HG02623 (cell line): Measurements from ENCODE around the gene BCL2L12.
"Not testable (repeated sequence)": the region's sequence is repeated elsewhere in the genome, so short reads cannot be mapped to it uniquely, and the experiment has no call there.

Experiments
- ATAC-seq: cut with Tn5 transposase; IDR thresholded peaks from one replicate; pipeline ENCODE4 v1.9.1; 2021; ENCODE audit warnings: moderate library complexity; ENCODE audit not compliant: unreplicated experiment

Gene BCL2L12

GRCh38 chr19:49665351-49666119 lies at the start of gene BCL2L12, which contains the start of gene IRF3:
BCL2L12 (plus strand) TSS chr19:49665933; CDS start chr19:49666693, 760 bp downstream.
IRF3 (minus strand) TSS chr19:49665857; CDS start chr19:49664838, 1,019 bp downstream.
- peak; percentile 77 for ATAC-seq

DNA sequence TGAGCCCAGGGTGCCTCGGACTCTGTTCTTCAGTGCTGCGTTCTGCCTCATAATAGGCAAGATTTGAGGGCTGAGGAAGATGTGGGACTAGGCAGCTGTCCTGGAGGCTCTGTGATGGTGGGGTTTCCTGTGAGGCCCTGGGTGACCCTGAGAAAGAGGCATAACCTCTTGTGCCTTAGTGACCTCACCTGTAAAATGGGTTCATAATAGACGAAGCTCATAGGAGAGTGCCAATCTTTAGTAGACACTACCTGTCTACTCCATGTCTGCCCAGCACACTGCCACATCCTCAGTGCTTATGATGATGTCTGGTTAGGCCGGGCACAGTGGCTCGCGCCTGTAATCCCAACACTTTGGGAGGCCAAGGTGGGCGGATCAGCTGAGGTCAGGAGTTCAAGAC lies 49.2 kb upstream of the BCL2L12 start:
- no peak for ATAC-seq

DNA sequence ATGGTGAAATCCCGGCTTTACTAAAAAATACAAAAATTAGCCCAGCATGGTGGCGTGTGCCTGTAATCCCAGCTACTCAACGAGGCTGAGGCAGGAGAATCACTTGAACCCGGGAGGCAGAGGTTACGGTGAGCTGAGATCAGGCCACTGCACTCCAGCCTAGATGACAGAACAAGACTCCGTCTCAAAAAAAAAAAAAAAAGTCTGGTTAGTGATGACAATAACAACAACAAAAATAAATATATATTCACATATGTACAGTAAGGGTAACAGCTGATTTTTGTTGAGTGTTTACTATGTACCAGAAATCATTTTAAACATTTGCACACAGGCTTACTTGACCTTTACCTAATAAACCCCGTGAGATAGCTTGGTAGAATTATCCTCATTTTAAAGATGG lies 48.8 kb upstream of the BCL2L12 start:
- ATAC-seq, result no peak

GRCh38 chr19:49617860-49618259 lies 47.9 kb upstream of the BCL2L12 start:
- ATAC-seq, result not testable (repeated sequence)

DNA sequence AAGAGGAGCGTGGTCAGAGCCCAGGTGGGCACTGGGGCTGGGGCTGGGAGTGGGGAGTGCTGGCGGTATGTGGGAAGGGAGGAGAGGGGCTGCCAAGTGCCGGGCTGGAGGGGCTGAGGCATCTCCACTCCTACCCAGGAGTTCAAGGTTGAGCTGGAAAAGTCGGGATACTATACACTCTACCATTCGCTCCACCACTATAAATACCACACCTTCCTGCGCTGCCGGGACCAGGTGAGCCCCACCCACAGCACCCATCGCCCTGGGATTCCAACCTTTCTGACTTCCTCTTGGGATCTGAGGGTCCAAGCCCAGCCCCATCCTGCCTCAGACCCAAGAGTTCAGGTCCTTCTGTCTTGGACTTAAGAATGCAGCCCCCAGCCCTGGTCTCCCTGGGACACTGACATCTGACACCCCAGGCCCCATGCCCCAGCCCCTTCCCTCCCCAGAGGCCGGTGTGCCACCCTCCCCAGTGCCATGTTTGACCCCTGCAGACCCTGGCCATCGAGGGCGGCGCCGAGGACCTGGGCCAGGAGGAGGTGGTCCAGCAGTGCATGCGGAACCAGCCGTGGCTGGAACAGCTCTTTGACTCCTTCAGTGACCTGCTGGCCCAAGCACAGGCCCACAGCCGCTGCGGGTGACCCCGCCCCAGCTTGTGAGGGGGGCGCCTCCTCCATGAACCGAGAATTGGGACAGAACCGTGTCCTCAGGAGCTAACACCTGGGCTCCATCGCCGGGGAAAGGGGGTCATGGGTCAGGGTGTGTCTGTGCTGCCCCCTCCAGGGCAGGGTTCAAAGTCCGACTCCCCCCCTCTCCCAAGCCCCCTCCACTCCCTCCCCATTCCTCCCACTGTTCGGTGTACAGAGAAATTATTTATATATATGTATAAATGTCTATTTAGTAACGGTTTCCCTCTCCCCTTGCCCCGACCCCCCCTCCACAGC lies 40.5 kb upstream of the BCL2L12 start:
- no peak for ATAC-seq

- ATAC-seq, result no peak
Observed at GRCh38 chr19:49626226-49626625, 39.5 kb upstream of the BCL2L12 start.

DNA sequence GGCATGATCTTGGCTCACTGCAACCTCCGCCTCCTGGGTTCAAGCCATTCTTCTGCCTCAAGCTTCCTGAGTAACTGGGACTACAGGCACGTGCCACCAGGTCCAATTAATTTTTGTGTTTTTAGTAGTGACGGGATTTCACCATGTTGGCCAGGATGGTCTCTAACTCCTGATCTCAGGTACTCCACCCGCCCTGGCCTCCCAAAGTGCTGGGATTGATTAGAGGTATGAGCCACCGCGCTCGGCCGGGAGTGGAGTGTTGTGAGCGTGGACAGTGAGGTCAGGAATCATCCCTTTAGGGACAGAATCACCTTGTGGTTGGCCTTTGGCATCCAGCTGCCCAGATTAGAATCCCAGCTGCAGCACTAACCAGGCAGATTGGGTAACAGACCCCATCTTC lies 36.1 kb upstream of the BCL2L12 start:
- no peak for ATAC-seq

DNA sequence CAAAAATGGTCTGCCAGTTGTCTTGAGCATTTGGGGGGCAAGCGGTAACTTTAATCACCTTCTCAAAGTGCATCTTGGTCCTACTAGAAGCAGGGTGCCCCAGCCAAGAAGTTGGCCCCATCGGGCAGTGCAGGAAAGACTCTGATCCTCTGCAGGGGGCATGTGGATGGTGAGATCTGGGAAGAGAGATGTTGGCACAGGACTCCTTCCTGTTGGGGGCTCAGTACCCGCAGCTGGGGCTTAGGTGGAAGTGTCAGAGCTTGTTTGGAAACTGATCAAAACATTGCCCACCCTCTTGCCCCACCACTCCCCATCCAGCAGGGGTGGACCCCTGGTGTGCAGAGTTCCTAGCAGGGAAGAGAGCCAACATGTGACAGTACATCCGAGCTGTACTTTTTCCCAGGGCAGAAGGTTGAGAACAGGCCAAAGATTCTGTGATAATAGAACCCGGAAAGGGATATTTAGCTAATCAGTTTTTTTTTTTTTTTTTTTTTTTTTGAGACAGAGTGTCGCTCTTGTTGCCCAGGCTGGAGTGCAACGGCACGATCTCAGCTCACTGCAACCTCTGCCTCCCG lies 34.6 kb upstream of the BCL2L12 start:
- no peak for ATAC-seq

GRCh38 chr19:49631610-49632192 lies 34.0 kb upstream of the BCL2L12 start:
- no peak for ATAC-seq

DNA sequence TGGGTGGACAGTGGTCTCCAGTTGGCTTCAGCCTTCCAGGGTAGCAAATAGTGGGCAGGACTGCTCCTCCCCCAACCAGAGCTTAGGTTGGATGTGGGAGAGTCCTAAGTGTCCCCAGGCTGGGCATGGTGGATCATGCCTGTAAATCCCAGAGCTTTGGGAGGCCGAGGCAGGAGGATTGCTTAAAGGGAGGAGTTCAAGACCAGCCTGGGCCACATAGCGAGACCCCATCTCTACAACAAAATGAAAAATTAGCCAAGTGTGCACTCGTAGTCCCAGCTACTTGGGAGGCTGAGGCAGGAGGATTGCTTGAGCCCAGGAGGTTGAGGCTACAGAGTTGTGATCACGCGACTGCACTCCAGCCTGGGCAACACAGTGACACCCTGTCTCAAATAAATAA lies 33.2 kb upstream of the BCL2L12 start:
- no peak for ATAC-seq

DNA sequence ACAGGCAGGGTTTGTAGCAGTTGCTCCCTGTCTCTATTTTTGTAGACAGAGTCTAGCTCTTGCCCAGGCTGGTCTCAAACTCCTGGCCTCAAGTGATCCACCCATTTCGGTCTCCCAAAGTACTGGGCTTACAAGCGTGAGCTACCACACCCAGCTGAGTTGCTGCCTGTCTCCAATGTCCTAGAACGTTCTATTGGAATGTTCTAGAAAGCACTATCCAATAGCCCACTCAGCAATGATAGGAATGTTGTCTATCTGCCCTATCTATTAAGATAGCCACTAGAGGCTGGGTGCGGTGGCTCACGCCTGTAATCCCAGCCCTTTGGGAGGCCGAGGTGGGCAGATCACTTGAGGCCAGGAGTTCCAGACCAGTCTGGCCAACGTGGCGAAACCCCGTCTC lies 32.5 kb upstream of the BCL2L12 start:
- ATAC-seq, result not testable (repeated sequence)

DNA sequence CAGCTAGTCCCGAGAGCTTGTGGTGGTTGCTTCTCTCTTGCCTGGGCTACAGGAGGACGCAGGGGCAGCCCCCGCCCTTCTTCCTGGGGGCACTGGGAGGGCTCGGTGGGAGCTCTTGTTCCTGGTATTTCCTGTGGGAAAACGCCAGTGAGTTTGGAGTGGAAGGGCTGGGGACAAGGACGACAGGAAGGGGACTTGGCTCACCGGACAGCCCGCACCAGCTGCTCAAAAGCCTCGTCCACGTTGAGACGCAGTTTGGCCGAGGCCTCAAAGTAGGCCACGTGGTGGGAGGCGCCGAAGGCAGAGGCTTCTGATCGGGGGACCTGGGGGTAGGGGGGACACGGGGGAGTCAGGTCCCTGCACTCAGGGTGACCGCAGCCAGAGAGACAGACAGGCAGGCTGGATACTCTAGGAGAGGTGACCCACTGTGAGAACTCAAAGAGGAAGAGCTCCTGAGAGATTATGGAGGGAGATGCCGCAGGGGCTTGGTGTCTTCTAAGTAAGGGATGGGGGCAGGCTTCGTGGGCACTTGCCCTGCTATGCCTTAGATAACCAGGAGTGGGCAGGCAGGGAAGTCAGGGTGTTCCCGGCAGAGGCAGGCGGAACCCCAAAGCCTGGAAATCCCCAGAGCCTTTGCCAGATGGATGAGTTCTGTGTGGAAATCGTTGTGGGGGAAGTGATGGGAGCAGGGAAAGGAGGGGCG lies 30.1 kb upstream of the BCL2L12 start:
- ATAC-seq, result no peak

DNA sequence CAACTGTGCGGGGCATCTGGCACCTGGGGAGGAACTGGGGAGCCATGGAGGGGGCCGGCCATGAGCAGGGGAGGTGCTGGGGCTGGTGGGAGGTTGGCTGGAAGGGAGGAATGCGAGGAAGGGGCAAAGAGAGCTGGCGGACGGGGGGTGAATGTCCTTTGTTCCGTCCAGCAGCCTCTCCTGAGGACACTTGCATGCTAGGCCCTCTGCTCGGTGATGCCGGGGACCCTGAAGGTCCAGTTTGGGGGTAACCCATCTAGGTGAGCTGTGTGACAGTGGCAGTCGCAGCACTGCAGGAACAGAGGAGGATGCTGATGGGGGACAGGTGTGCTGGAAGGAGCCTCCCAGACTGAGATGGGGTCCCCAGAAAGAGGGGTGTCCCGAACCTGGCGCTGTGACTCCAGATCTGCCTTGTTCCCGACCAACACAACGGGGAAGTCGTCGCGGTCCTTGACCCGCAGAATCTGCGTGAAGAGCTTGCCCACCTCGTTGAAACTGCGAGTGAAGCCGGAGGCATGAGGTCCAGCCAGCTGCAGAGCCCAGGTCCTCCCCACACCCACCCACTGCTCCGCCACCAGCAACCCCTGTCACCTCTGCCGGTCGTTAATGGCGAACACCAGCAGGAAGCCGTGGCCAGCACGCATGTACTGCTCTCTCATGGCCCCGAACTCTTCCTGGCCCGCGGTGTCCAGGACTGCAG lies 29.4 kb upstream of the BCL2L12 start:
- ATAC-seq, result no peak

GRCh38 chr19:49637821-49638738 lies 27.7 kb upstream of the BCL2L12 start:
- ATAC-seq, result no peak

- no peak for ATAC-seq
Observed at GRCh38 chr19:49639401-49640112, 26.2 kb upstream of the BCL2L12 start.

GRCh38 chr19:49640113-49640898 lies 25.4 kb upstream of the BCL2L12 start, which contains the start of gene RRAS:
RRAS (minus strand) TSS chr19:49640143; CDS start chr19:49640098, 45 bp downstream.
- ATAC-seq, result peak; percentile 43
